ENCODE results near the gene MXD3.

MXD3 gene

DNA sequence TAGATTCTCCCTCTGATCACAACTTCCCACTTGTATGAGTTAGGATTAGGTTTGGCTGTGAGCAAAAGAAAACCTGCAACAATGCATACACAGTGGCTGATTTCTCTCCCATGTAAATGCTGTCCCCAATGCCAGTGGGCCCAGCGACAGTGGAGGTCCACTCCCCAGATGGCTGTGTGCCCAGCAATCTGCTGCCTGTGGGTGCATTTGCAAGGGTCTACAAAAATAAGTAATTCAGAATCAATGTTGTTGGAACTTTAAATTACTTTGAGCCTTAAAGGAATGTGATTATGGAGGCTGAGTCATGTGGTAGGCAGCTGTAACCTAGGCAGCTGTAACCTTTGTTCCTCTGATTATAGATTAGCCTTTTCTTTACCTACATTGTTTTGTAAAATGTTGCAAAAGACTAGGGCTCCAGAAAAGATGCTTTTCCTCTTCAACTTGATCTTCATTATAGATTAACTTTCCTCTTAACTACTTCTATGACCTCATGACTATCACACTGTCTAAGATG lies 14.2 kb upstream of the MXD3 start:
- Histone ChIP-seq H3K27ac (no peak overlapping the region), H4K20me1 (ENCODE audit: insufficient read depth) (no peaks in the 10 kb centered on the region), H3K4me2 (no peak overlapping the region), H3K9ac (no peak overlapping the region), H3K27me3 (ENCODE audit: insufficient read depth, low read depth) (no peaks in the 10 kb centered on the region), H3K79me2 (ENCODE audit: insufficient read depth, low read depth) (no peaks in the 10 kb centered on the region), H3K36me3 (ENCODE audit: insufficient read depth) (no peaks in the 10 kb centered on the region), H3K4me3 (IDR thresholded peaks at IDR 0.05; ENCODE audit: insufficient read depth, low read depth, low read length) (no peak overlapping the region), H3K4me1 (ENCODE audit: low read depth, poor library complexity, severe bottlenecking) (no peaks in the 10 kb centered on the region), H2AFZ (ENCODE audit: low read depth) (no peak overlapping the region)
- TF ChIP-seq, protein P1, sequence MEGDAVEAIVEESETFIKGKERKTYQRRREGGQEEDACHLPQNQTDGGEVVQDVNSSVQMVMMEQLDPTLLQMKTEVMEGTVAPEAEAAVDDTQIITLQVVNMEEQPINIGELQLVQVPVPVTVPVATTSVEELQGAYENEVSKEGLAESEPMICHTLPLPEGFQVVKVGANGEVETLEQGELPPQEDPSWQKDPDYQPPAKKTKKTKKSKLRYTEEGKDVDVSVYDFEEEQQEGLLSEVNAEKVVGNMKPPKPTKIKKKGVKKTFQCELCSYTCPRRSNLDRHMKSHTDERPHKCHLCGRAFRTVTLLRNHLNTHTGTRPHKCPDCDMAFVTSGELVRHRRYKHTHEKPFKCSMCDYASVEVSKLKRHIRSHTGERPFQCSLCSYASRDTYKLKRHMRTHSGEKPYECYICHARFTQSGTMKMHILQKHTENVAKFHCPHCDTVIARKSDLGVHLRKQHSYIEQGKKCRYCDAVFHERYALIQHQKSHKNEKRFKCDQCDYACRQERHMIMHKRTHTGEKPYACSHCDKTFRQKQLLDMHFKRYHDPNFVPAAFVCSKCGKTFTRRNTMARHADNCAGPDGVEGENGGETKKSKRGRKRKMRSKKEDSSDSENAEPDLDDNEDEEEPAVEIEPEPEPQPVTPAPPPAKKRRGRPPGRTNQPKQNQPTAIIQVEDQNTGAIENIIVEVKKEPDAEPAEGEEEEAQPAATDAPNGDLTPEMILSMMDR (conservative IDR thresholded peaks at IDR 0.05; ENCODE audit: low read depth, low read length): no peak

DNA sequence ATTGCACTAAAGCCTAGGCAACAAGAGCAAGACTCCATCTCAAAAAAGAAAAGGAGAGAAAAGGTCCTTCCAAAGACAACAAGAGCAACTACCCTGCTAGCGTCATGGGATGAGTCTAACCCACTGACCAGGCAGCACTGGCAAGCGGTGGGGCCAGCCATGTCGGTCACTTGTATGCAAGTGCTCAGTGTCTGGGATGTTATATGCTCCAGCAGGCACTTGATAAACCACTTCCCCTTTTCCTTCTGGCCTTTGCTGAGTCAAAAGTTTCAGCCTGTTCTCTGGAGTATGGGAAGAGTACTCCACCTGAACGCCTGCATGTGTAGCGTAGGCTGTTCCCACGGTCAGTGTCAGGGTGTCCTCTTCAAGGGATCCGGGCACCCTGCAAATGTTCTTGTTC lies 9.2 kb upstream of the MXD3 start:
- Histone ChIP-seq H3K4me2 (no peak overlapping the region), H3K9ac (no peak overlapping the region)

DNA sequence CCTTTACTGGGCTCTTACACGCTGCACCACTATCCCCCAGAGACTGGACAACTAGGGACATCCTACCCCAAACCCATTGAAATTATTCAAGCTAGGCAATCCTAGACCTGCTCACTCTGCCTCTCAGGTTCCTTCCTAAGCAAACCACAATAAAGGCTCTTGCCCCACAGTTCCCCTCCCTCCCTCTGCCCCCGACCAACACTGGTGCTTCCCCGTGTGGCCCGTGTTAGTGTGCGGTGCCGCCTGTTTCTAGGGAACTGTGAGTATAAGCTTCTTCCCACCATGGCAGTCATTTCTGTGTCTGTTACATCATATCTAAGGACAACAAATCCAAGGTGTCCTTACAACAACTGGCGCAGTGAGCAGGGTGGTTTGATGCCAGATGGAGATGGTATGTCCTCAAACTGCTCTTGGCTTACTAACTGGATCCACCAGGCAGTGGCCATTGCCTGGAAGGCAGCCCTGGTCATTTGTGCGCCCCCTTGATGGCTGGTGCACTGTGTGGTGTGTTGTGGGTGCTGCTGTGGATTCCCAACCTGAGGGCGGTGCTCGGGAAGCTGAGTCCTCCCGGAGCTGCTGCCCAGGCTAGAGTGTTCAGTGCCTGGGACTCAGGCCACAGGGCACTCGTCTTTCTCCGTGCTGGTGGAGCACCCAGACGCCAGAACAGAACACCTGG lies 8.4 kb upstream of the MXD3 start:
- no peaks in the 10 kb centered on the region for H3K27me3 ChIP-seq (ENCODE audit: insufficient read depth, low read depth)
- no peaks in the 10 kb centered on the region for H4K20me1 ChIP-seq (ENCODE audit: insufficient read depth)
- no peak overlapping the region for H3K9ac ChIP-seq
- TF ChIP-seq, protein P1 (conservative IDR thresholded peaks at IDR 0.05; ENCODE audit: low read depth, low read length): no peak
- H3K36me3 ChIP-seq (ENCODE audit: insufficient read depth): no peaks in the 10 kb centered on the region
- H3K4me1 ChIP-seq (ENCODE audit: low read depth, poor library complexity, severe bottlenecking): peaks cover 4% of the 10 kb centered on the region
- H2AFZ ChIP-seq (ENCODE audit: low read depth): no peak overlapping the region
- H3K4me2 ChIP-seq: no peak overlapping the region
- H3K4me3 ChIP-seq (IDR thresholded peaks at IDR 0.05; ENCODE audit: insufficient read depth, low read depth, low read length): no peak overlapping the region
- H3K79me2 ChIP-seq (ENCODE audit: insufficient read depth, low read depth): no peaks in the 10 kb centered on the region
- H3K27ac ChIP-seq: no peak overlapping the region

More for the DNA sequence above, 9.2 kb upstream of the MXD3 start:
- H3K79me2 ChIP-seq (ENCODE audit: insufficient read depth, low read depth): no peaks in the 10 kb centered on the region
- no peak overlapping the region for H3K4me3 ChIP-seq (IDR thresholded peaks at IDR 0.05; ENCODE audit: insufficient read depth, low read depth, low read length)
- H4K20me1 ChIP-seq (ENCODE audit: insufficient read depth): no peaks in the 10 kb centered on the region
- no peak overlapping the region for H3K27ac ChIP-seq
- peaks cover 4% of the 10 kb centered on the region for H3K4me1 ChIP-seq (ENCODE audit: low read depth, poor library complexity, severe bottlenecking)
- no peaks in the 10 kb centered on the region for H3K36me3 ChIP-seq (ENCODE audit: insufficient read depth)
- TF ChIP-seq, protein P1 (conservative IDR thresholded peaks at IDR 0.05; ENCODE audit: low read depth, low read length): no peak
- no peak overlapping the region for H2AFZ ChIP-seq (ENCODE audit: low read depth)
- H3K27me3 ChIP-seq (ENCODE audit: insufficient read depth, low read depth): no peaks in the 10 kb centered on the region

DNA sequence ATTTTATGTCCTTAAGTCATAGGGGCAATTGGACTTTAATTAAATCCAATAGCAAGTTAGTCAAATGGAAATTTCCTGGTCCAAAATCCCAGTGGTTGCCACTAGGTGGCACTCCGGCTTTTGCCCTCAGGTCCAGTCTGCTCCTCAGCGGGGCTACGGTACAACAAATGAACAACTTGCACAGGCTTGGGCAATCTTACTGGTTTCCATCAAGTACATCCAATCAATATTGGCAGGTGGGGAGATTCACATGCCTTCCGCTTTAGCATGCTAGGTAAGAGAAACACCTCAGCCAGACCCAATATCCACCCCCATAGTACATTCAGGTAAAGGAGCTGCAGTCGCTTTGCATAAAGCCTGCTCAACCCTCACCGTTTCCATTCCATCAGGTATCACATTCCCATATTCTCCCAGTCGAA lies 6.3 kb upstream of the MXD3 start:
- Histone ChIP-seq H3K4me2 (no peak overlapping the region), H3K36me3 (ENCODE audit: insufficient read depth) (no peaks in the 10 kb centered on the region), H3K9ac (no peak overlapping the region), H3K4me3 (IDR thresholded peaks at IDR 0.05; ENCODE audit: insufficient read depth, low read depth, low read length) (no peak overlapping the region), H3K79me2 (ENCODE audit: insufficient read depth, low read depth) (no peaks in the 10 kb centered on the region), H3K27ac (no peak overlapping the region), H3K4me1 (ENCODE audit: low read depth, poor library complexity, severe bottlenecking) (peaks cover 4% of the 10 kb centered on the region), H4K20me1 (ENCODE audit: insufficient read depth) (no peaks in the 10 kb centered on the region), H2AFZ (ENCODE audit: low read depth) (no peak overlapping the region), H3K27me3 (ENCODE audit: insufficient read depth, low read depth) (no peaks in the 10 kb centered on the region)
- TF ChIP-seq, protein P1 (conservative IDR thresholded peaks at IDR 0.05; ENCODE audit: low read depth, low read length): peak; percentile 87

Measured in KMS-11 (cell line).